GM19043 (cell line): Measurements from ENCODE around the gene CHD9.

Experiments
- ATAC-seq: cut with Tn5 transposase; IDR thresholded peaks from one replicate; pipeline ENCODE4 v1.9.1; 2021; ENCODE audit warnings: low read depth; ENCODE audit not compliant: unreplicated experiment

Gene CHD9

DNA sequence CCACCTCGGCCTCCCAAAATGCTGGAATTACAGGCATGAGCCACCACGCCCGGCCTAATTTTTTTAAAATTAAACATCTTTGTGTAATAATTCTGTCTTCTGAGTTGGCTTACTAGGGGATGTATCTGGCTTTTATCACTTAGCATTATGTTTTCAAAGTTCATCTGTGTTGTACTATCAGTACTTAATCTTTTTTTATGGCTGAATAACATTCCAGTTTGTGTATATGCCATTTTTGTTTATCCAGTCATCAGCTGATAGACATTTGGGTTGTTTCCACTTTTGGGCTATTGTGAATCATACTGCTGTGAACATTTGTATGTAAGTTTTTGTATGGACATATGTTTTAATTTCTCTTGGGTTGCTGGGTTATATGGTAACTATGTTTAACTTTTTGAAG is 69.0 kb downstream of the CHD9 start:
- ATAC-seq = no peak

DNA sequence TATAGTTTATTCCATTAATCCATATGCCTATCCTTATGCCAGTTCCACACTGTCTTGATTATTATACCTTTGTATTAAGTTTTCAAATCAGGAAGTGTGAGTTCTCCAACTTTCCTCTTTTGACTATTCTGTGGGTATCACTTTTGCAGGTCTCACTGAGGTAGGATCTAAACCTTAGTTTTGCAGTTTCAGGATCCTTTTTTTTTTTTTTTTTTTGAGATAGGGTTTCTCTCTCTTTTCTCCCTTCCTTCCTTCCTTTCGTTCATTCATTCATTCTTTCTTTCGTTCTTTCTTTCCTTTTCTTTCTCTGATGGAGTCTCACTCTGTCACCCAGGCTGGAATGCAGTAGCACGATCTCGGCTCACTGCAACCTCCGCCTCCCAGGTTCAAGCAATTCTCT is 71.6 kb downstream of the CHD9 start:
- ATAC-seq = no peak

GRCh38 chr16:53129281-53130158 is 74.7 kb downstream of the CHD9 start:
- no peak for ATAC-seq

DNA sequence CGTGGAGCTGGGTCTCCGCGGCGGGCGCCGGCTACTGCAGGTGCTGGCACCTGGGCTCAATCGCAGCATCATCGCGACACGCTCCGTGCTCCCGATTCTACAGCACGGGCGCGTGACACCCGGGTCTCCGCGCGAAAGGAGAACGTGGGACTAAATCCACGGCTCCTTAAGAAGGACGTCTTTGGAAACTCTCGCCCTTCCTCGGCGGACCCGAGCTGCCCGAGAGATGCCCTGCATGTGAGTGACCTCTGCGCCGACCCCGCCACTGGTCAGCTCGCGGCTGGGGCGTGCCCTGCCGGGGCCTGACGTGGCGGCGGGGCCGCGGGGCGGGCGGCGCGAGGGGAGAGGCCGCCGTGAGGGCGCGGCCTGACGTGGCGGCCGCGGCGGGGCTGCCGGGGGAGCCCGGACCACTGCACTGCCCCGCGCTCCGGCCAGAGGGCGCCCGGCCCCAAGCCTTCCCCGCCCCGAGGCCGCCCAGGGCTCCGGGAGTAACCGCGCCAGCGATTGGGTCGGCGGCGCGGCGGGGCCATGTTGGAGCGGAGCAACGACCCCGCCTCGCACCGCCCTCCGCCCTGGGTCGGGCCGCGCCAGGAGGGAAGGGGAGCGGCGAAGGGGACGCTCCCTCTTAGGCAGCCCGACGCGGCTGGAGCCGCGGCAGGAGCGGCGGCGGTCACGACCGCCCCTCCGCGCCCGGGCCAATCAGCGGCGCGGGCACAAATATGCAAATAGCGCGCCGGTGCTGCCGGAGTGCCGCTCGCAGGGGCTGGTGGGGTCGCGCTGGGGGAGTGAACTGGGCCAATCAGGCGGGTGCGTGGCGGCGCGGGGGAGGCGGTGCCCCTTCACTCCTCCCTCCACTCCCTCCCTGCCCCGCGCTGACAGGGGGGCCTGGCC is 75.6 kb downstream of the CHD9 start:
- ATAC-seq = peak; percentile 77

- ATAC-seq = no peak
These were observed 76.2 kb downstream of the CHD9 start for GRCh38 chr16:53131050-53131362.

DNA sequence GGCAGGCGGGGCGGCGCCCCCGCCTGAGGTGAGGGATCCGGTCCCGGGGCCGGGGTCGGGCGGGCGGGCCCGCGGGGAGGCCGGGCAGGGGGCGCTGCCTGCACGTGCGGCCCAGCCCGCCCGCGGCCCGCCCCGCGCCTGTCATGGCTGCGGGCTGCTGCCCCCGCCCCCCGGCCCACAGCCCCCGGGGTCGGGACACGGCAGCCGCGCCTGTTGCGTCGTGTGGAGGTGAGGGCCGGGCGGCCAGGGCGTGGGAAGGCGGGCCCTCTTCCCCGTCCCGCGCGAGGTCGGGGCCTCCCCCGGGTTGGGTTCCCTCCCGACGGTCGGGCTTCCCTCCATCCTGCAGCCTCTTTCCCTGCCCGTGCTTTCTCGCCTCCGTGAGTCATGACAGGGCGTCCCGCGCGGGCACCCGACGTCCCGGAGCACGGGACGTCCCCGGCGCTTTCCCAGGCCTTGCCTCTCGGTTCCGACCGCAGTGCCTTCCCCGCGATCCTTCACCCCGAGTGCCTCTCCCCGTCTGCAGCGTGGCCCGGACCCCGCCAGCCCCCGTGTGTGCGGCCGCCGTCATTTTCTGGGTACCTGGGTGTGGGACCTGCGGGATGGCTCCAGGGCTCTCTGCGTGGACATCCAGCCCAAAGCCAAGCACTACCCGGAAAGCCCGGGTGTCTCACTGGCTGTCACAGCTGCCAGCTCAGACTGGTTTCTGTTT is 76.7 kb downstream of the CHD9 start:
- ATAC-seq = no peak

DNA sequence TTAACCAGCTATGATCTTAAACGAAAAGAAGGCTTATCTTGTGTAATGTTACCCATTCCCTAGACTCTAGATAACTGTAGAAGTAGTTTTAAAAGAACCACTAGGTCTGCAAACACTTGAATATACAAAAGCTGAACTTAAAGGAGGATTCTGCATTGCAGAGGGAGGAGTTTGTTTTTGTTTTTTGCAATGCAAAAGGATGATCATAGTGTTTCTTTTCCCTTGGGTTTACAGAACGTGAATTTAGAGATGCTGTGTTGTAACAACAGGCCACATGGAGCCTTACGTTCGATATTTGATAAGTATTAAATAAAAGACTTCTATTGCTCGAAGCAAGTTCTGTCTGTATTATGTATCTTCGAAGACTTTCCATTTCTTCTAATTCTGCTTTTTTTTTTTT is 77.6 kb downstream of the CHD9 start:
- ATAC-seq = no peak

DNA sequence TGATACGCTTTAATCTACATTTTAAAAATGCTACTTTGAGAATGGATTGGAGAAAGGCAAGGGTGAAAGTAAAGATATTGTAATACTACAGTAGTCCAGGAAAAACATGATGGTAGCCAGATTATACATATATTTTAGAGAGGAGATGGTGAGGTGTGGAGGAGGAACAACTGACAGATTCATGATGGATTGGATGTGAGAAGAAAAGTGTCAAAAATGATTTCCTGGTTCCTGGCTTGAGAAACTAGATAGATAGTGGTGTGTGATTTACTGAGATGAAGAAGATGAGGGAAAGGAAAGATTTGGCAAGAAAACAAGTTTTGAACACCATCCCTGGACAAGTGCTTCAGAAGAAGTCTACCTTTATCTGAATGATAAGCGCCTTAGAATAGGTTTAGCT is 80.5 kb downstream of the CHD9 start:
- no peak for ATAC-seq

DNA sequence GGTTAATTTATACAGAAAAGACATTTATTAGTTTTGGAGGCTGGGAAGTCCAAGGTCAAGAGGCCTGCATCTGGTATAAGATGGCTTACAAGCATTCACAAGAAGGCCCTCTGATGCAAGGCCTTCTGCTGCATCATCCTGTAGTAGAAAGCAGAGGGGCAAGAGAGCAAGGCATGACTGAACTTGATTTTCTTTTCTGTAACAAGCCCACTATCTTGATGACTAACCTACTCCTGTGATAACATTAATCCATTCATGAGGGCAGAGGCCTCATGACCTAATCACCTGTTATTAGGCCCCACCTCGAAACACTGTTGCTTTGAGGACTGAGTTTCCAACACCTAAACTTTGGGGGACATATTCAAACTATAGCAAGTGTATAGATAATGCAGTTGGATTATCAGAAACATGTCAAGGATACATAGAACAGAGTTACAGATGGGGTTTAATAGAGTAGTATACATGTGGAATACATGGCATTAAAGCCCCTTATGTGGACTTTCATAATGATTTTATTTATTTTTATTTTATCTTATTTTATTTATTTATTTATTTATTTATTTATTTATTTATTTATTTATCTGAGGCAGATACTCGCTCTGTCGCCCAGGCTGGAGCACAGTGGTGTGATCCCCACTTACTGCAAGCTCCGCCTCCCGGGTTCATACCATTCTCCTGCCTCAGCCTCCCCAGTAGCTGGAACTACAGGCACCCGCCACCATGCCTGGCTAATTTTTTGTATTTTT is 88.2 kb downstream of the CHD9 start:
- no peak for ATAC-seq

- no peak for ATAC-seq
These were observed 92.8 kb downstream of the CHD9 start for GRCh38 chr16:53147500-53148065.

GRCh38 chr16:53150769-53151168 is 96.0 kb downstream of the CHD9 start:
- ATAC-seq = no peak

- ATAC-seq = no peak
These were observed 97.5 kb downstream of the CHD9 start for GRCh38 chr16:53152329-53152728.

GRCh38 chr16:53153130-53153529 is 98.3 kb downstream of the CHD9 start:
- ATAC-seq = no peak

DNA sequence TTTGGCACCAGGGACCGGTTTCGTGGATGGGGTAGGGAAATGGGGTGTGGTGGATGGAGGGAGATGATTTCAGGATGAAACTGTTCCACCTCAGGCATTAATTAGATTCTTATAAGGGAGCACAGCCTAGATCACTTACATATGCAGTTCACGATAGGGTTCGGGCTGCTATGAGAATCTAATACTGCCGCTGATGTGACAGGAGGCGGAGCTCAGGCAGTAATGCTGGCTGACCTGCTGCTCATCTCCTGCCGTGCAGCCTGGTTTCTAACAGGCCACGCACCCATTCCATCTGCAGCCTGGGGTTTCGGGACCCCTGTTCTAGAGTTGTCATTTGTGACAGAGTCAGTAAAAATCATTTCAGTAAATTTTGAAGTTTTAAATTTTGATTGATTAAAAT is 99.7 kb downstream of the CHD9 start:
- ATAC-seq = no peak

DNA sequence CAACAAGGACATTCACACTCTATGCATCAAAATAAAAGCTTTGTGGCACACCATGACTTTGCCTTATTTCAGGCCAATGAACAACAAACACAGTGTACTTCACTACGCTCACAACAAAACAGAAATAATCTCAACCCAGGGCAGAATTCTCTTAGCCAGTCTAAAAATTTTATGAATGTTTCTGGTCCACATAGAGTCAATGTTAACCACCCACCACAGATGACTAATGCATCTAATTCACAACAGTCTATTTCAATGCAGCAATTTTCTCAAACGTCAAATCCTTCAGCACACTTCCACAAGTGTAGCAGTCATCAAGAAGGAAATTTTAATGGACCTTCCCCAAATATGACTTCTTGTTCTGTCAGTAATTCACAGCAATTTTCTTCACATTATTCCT is 101.7 kb downstream of the CHD9 start:
- ATAC-seq = no peak

GRCh38 chr16:53159781-53160436 is 105.1 kb downstream of the CHD9 start:
- ATAC-seq = no peak

- ATAC-seq = no peak
These were observed 111.3 kb downstream of the CHD9 start for GRCh38 chr16:53166099-53166498.

GRCh38 chr16:53168744-53169143 is 114.0 kb downstream of the CHD9 start:
- ATAC-seq = no peak

DNA sequence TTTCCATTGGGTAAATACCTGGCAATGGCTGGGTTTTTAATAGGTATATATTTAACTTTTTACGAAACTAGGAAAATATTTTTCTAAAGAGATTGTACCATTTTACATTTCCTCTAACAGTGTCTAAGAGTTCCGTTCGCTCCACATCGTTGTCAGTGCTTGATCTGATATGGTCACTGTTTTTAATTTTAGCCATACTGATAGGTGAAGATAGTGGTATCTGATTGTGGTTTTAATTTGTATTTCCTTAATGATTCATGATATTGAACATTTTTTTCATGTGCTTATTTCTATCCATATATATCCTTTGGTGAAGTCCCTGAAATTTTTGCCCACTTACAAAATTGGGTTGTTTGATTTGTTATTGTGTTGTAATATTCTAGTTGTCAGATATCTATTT is 117.7 kb downstream of the CHD9 start:
- no peak for ATAC-seq

GRCh38 chr16:53175118-53175517 is 120.3 kb downstream of the CHD9 start:
- ATAC-seq = no peak
